Right renal cortex interstitium (tissue), 3 donors: ENCODE measurements around the gene MALRD1. TPM values are rescaled to one million over a fixed set of nuclear protein-coding genes. Genes with fewer than 3 reads are reported as not detected.

Experiments
- DNase-seq, 3 donors: peaks; one replicate each; pipeline ENCODE4 v3.0.0-alpha.2; 2013; ENCODE audit warnings: low read depth in 3 of 3, low spot score in 2 of 3
- polyA plus RNA-seq, 3 donors: library from polyadenylated mRNA; unstranded; fragments of 120-200 nt; gene quantifications; one replicate each; pipeline ENCODE4 v1.2.1, GENCODE V29; 2013; ENCODE audit not compliant: insufficient read length in 3 of 3

Gene MALRD1
- polyA plus RNA-seq = 1 to 10 TPM; 1.5 to 2.7 (median 2.4) TPM

GRCh38 chr10:19048489-19048888 lies at the start of gene MALRD1:
MALRD1 (plus strand) TSS chr10:19048801; CDS start chr10:19048939, 138 bp downstream.
- no peak for DNase-seq

GRCh38 chr10:19003341-19003740 lies 45.3 kb upstream of the MALRD1 start:
- no peak for DNase-seq

GRCh38 chr10:19012111-19012510 lies 36.5 kb upstream of the MALRD1 start:
- DNase-seq = no peak

- DNase-seq = no peak
These were observed 34.6 kb upstream of the MALRD1 start for GRCh38 chr10:19014034-19014433.

- DNase-seq = no peak
These were observed 34.1 kb upstream of the MALRD1 start for GRCh38 chr10:19014498-19014897.

- DNase-seq = no peak
These were observed 31.3 kb upstream of the MALRD1 start for GRCh38 chr10:19017116-19017890.

- no peak for DNase-seq
These were observed 27.4 kb upstream of the MALRD1 start for GRCh38 chr10:19021162-19021561.

GRCh38 chr10:19024611-19025010 lies 24.0 kb upstream of the MALRD1 start:
- no peak for DNase-seq

- no peak for DNase-seq
These were observed 16.8 kb upstream of the MALRD1 start for GRCh38 chr10:19031763-19032162.

GRCh38 chr10:19033741-19034140 lies 14.9 kb upstream of the MALRD1 start:
- DNase-seq = no peak

- no peak for DNase-seq
These were observed 7.4 kb upstream of the MALRD1 start for GRCh38 chr10:19041171-19041570.

- no peak for DNase-seq
These were observed 5.2 kb upstream of the MALRD1 start for GRCh38 chr10:19043431-19043830.

- no peak for DNase-seq
These were observed 1.9 kb upstream of the MALRD1 start for GRCh38 chr10:19046679-19047078.

- peak in 1 of 3 donors; percentile 13 for DNase-seq
These were observed 290 bp downstream of the MALRD1 start for GRCh38 chr10:19048891-19049290.

GRCh38 chr10:19049567-19049966 lies 966 bp downstream of the MALRD1 start:
- no peak for DNase-seq

- no peak for DNase-seq
These were observed 5.8 kb downstream of the MALRD1 start for GRCh38 chr10:19054289-19054835.

- DNase-seq = no peak
These were observed 9.4 kb downstream of the MALRD1 start for GRCh38 chr10:19058046-19058445.

GRCh38 chr10:19063986-19064385 lies 15.4 kb downstream of the MALRD1 start:
- no peak for DNase-seq

- no peak for DNase-seq
These were observed 23.3 kb downstream of the MALRD1 start for GRCh38 chr10:19071946-19072345.

- DNase-seq = no peak
These were observed 28.7 kb downstream of the MALRD1 start for GRCh38 chr10:19077276-19077675.

- no peak for DNase-seq
These were observed 48.0 kb downstream of the MALRD1 start for GRCh38 chr10:19096501-19097073.

GRCh38 chr10:19097151-19097550 lies 48.5 kb downstream of the MALRD1 start:
- no peak for DNase-seq
